ENCODE results near the gene THAP7.
"Not testable (repeated sequence)": the region's sequence is repeated elsewhere in the genome, so short reads cannot be mapped to it uniquely, and the experiment has no call there.

The THAP7 gene, protein sequence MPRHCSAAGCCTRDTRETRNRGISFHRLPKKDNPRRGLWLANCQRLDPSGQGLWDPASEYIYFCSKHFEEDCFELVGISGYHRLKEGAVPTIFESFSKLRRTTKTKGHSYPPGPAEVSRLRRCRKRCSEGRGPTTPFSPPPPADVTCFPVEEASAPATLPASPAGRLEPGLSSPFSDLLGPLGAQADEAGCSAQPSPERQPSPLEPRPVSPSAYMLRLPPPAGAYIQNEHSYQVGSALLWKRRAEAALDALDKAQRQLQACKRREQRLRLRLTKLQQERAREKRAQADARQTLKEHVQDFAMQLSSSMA
- 57.6 to 66.5 (median 61.3) reads per million in 4 experiments for total RNA-seq

DNA sequence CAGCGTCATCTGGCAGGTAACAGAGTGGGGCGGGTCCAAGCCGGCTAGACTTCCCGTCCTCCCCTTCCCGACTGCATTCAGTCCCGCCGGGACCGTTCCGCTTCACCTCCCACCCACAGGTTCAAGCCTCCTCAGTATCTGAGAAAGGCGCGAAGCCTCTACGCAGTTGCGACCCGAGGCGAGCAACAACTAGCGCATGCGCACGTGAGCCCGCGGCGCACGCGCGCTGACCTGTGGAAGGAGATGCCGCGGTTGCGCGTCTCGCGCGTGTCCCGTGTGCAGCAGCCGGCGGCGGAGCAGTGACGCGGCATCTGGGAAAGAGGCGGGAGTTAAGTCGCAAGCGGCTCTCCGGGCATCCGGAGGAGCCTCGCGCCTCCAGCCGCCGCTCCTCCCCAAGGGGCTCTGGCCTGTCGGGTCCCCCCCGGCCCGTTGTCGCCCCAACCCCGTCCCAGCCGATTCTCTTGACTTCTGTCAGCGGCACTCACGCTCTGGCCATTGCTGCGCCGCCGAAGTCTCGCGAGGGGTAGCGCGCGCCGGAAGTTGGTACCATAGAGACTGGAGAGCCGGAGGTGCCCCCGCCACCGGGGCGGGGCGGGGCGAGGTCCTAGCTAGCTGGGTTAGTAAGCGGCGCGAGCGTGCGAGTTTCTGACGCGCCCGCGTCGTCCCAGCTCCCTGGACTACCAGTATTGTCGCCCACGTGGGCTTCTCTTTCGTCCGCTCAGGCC lies at the start of gene THAP7:
TSS of gene THAP7 (minus strand) at position 518 of the 725 bp plus-strand sequence. CDS start at position 311, 207 bp downstream.
- peak; percentile 91 for DNase-seq

DNA sequence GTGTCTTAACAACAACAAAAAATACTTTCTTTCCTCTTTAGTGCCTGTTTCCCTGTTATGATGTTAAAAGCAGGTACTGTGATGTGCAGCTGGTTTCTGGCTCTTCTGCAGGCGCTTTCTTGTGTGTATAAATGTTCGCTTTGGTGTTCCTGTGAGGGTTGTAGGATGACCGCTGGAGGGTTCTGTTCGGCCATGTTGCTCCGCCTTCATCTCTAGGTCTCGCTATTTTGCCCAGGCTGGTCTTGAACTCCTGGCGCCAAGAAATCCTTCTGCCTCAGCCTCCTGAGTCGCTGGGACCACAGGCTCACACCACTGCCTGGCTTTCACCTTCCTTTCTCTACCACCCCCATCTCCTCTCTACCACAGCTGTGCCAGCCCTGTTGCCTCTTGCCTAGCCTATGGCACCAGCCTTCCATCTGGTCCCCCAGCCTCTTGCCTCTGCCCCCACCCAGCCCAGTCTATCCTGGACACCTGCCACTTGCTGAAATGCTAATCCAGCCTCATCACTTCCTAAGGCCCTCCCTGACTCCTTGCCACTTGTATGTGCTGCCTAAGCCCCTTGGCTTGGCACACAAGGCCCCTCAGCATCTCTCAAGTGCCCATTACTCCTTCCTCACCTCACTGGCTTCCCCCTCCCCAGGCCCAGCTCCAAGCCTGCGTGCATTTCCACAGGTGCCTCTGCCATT lies 49.4 kb upstream of the THAP7 start:
- no peak for DNase-seq

DNA sequence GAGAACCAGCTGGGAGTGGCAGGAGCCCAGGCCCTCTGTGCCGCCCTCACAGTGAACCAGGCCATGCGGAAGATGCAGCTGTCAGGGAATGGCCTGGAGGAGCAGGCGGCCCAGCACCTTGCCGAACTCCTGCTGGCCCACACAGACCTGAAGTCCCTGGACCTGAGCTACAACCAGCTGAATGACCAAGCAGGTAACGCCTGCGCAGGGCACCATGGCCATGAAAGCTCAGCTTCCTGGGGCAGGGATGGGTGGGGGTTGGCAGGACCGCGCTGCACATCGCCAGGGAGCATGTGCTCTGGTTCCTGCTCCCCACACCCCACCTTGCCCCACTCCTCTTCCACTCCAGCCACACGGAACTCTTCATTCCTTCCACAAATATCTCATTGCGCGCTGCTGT lies 47.0 kb upstream of the THAP7 start:
- not testable (repeated sequence) for DNase-seq

DNA sequence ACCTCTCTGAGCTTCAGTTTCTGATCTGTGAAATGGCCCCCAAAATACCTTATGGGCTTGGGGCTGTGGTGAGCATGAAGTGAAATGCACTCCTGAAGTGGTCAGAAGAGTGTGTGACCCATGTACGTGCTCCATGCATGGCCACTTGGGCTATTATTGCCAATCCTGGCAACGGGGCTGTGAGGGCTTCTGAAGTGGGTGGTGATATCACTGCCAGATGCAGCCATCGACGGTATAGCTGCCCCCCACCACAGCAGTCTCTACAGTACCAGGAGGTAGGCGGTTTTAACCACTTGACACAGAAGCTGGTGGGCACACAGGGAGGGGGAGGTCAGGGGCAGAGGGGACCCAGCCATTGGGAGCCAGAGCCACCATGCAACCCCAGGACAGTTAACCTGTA lies 46.5 kb upstream of the THAP7 start:
- DNase-seq = not testable (repeated sequence)

DNA sequence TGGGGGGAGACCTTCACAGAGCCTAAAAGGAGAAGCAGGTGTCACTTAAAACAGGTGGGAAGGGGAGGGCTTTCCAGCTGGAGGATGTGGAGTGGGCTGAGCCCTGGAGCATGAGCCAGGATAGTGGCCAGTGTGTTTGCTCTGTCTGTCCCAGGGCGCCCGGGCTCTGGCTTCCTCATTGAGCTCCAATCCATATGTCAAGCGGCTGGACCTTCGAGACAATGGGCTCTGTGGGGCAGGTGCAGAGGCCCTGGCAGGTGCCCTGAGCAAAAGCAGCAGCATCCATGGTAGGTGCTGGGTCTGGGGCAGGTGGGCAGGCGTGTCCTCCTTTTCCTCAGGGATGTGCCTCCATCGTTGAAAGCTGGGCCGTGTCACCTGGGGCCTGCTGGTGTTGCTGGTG lies 45.8 kb upstream of the THAP7 start:
- DNase-seq = no peak

DNA sequence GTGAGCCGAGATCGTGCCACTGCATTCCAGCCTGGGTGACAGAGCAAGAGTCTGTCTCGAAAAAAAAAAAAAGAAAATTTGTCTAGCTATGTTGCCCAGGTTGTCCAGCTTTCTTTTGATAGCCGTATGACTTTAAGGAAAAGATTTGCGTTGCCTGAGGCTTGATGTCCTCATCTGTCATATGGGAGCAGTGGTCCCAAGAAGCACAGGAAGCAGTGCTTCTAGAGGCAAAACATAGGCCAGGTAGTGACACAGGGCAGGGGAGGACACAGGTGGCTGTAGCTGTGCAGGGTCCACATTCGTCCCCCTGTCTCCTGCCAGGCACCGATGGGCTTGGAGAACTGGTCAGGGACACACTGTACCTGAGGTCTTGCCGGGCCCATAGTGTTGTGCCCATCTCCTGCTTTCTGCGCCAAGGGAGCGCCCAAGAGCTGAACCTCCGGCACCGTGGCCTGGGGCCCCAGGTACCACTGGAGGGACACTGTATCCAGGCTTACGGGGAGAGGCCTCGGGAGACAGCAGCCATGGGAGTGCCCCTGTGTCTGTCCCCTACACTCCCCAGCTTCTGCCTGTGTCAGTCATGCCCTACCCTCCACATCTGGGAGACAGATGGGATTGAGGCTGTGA lies 45.2 kb upstream of the THAP7 start:
- DNase-seq = no peak

DNA sequence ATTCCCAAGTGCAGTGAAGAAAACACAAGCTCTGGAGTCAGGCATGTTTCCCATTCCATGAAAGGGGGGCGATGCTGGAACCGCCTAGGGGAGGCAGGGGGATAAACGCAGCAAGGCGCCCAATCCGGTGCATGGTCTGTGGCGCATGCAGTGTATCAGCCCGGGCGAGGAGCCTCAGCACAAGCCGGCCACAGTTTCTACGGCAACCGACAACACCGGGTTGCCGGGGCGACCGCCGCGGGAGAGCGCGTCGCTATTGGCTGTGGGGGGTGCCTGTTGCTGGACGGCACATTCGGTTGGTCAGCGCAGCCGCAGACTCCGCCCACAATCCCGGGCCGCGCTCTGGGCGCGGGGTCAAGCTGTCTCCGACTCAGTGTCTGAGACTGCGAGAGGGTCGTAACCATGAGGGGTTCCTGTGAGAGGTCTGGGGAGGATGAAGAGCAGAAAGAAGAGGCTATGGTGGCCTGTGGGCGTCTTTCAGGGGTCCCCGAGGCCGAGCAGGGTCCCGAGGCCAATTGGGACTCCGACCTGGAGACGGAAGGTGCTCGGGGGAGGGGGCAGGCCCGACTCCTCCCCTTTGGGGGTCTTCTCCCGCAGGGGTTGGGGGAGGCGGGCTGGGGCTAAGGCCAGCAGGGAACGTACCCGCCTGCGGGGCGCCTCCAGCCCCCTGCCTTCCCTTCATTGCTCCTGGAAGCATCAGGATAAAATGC lies 43.8 kb upstream of the THAP7 start, which contains the start of gene LRRC74B:
TSS of gene LRRC74B (plus strand) at position 362 of the 710 bp plus-strand sequence. CDS start at position 403, 41 bp downstream.
- DNase-seq = no peak

DNA sequence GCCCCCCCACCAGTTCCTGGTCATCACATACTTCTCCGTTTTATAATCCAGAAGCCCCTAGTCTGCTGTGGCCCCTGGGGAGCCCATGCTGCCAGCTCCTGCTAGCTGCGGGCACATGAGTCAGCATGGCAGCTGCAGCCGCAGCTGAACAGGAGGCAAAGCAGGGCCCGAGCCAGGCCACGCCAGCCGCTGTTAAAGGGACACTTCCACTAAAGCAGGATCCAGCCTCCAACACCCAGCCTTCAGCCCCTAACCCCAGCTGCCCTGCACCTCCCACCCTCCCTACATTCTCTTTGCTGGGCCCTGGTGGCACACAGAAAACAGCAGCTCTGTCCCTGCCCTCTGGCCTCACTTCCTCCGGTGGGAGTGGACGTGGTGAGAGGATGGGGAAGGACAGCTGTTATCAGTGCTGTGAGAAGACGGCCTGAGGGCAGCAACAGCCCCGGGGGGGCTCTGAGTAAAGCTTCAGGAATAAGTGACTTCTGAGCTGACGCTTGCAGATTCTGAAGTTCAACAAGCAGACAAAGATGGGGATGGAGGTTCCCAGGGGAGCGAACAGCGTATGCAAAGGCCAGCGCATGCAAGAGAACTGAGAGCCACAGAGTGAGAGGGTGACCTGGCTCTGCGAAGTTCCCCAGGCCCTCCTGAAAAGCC lies 43.1 kb upstream of the THAP7 start:
- DNase-seq = no peak

DNA sequence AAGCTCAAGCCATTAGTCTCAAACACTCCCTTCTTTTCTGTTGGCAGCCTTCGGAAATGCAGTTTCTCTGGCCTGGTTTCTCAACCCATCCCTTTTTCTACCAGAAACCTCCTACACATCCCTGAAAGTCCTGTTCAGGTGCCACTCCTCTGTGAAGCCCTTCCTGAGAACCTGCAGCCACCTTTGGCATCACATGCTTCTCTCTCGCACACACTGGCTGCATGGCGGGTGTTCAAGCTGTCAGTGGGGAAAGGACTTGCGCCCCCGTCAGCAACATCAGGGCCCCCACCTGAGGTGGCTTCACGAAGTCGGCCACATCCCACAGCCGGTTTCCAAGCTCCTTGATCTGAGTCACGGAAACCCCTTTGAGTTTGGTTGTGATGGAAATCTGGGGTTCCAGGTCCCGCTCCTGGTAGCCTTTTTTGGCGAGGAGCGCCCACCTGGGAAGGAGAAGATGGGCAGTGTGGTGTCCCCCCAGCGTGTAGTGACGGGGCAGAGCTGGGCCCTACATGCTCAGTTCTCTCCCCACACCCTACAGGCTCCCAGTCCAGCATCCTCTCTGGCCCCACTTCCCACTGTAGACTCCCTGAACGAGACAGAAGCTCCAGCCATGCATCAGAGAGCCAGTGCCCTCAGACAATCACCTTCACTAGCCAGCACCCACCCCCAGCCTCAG lies 42.1 kb upstream of the THAP7 start:
- no peak for DNase-seq

DNA sequence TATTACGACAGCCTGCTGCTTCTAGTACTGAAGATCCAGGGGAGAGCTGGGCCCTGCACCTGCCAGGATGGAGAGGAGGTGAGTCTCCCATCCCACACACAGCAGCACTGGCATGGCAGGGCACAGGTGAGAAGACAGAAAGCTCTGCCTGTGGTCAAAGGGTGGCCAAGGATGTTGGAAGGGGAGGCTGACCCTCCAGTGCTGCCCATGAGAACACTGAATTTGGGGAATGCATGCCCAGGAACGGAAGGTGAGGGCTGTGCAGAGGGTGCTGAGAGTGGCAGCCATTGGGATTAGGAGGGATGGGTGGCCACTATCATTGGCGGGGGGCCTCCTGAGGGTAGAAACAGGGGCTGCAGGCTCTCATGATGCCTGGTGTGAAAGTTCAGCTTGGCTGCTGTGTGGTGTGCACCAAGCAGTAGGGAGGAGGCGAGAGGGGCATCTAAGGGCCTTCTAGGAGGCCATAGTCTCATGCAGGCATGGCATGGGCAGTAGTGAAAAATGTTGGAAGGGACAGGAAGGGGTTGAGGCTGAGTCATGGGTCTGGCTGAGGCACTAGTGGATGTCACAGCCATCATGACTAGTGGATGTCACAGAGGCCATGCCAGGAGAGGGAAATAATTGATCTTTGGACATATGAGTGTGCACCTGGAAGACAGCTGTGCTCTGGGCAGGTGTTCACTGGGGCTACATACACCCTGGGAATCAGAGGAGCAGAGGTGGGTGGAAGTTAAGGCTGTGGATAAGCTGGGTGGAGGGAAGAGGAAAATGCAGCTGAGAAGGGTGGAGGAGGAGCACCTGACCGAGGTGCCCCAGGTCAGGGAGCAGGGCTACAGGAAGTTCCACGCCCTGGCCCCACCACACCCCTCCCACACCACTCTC lies 41.3 kb upstream of the THAP7 start:
- DNase-seq = no peak

DNA sequence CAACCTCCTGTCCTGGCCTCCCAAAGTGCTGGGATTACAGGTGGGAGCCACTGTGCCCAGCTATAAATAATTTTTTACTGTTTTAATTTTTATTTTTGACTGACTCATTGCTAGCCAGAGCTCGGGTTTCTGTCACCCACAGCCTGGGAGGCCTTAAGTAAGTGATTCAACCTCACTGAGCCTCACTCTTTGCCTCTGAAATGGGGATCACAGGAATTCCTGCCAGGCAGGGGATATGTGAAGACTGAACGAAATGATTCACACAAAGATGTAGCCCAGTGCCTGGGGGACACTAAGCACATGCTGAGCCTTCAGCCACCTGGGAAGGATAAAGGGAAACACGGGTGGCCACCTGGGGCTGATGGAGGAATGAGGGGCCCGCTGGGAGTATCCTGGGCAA lies 40.0 kb upstream of the THAP7 start:
- DNase-seq = no peak

DNA sequence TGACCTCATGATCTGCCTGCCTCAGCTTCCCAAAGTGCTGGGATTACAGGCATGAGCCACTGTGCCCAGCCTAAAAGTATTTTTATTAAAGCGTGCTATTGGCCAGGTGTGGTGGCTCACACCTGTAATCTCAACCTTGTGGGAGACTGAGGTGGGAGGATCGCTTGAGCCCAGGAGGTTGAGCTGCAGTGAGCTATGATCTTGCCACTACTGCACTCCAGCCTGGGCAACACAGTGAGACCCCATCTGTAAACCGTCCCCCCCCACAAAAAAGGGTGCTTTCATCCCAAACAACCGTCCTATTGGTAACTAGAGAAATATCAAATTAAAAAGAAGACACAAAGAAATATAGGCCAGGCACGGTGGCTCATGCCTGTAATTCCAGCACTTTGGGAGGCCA lies 37.2 kb upstream of the THAP7 start:
- not testable (repeated sequence) for DNase-seq

DNA sequence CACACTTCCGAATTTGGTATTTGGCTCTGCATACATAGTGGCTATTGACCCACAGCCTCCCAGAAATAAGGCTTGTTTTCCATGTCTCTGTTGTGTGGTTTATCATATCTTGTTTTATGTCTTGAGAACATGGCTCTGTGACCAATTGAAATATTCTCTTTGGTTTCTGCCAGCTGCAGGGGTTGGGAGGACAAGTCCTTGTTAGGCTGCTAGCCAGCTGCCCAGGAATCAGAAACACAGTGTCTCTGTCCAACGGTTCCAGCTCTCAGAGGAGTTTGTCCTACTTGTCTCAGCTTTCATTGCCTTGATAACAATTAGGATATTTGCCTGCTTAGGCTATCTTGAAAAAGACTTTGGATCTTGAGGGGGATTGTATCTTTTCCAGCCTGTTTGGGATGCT lies 36.5 kb upstream of the THAP7 start:
- DNase-seq = no peak

DNA sequence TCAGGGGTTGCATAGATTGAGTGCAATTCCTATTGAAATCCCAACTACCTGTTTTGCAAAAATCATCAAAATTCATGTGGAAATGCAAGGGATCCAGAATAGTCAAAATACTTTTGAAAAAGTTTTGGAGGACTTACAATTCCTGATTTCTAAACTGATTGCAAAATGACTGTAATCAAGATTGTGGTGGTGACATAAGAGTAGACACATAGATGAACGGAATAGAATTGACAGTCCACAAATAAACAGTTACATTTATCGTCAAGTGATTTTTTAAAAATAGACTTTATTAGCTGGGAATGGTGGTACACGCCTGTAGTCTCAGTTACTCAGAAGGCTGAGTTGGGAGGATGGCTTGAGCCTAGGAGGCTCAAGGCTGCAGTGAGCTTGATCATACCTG lies 33.1 kb upstream of the THAP7 start:
- no peak for DNase-seq

DNA sequence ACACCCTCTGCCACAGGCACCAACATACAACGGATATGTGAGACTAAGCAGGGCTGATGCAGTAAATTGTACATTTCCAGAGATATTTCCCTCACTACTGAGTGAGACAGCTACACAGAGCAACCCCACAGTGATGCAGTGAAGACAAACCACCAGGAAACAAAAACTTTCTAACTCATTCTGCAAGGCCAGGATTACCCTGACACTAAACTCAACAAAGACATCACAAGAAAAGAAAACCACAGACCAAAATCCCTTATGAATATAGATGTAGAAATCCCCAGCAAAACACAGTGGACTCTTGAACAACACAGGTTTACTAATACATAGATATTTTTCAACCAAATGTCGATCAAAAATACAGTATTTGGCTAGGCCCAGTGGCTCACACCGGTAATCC lies 32.0 kb upstream of the THAP7 start:
- DNase-seq = no peak

DNA sequence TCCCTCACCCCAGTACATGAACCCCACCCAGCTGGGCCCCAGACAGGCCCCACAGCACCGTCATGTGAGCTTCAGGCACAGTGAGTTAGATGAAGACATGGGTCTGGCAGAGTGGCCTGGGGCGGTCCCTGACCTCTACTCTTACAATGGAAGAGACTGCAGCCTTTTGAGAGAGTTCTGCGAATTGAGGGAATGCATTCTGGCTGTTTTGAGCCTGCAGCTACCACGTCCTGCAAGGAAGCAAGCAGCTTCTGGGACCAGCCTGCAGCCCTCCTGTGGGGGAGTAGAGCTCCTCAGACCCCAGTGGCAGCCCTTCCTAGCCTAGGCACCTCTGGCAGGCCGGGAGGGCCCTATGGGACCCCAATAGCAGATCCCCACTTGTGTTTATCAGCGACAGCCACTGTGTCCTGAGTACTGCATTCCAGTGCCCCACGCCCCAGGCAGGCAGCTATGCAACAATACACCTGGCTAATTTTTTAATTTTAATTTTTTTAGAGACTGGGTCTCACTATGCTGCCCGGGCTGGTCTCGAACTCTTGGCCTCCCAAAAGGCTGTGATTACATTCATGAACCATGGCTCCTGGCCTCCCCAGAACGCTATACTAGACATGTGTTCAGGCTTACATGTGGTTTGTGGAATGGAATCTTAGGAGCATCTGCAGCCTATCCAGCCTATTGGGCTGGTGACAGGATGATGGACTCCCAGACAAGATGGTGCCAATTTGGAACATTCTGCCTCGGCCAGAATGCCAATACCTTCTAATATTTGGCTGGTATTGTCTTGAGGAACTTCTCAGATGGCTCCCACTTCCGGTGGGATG lies 31.2 kb upstream of the THAP7 start:
- no peak for DNase-seq

DNA sequence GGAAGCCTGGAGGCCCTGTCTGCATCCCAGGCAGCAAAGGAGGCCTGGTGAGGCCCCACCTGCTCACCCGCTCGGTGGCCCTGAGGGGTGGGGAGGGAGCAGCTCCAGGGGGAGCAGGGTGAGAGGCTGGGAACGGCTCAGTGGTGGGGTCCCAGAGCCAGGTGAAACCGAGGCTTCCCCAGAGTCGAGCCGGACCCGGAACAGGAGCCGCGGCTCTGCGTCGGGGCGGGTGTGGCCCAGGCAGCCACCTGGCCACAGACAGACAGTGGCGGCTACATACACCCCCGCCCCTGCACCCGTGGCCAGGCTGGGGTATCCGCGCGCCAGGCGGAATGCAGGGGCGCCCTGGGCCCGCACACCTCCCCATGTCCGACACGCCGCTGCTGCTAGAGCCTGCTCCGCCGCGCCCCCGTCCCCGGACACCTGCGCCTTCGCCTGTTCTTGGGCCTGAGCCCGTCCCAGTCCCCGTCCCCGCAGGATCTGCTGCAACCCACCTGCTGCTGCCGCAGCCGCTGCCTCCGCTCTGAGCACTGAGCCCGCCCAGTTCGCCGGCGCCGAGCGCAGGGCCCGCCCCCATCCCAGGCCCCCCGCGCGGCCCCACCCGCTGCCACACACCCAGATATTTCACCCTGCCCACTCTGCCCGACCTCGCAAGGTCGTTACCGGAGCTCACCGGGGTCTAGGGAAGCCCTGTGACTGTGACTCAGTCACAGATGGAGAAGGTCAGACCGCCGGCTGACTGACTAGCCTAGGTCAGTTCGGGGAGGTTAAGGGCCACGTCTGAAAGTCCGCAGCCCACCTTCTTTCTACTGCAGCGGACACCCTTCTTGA lies 30.3 kb upstream of the THAP7 start, which contains the start of gene SLC7A4:
TSS of gene SLC7A4 (minus strand) at position 525 of the 831 bp plus-strand sequence. CDS start 749 bp downstream, outside the sequence.
- DNase-seq = no peak

DNA sequence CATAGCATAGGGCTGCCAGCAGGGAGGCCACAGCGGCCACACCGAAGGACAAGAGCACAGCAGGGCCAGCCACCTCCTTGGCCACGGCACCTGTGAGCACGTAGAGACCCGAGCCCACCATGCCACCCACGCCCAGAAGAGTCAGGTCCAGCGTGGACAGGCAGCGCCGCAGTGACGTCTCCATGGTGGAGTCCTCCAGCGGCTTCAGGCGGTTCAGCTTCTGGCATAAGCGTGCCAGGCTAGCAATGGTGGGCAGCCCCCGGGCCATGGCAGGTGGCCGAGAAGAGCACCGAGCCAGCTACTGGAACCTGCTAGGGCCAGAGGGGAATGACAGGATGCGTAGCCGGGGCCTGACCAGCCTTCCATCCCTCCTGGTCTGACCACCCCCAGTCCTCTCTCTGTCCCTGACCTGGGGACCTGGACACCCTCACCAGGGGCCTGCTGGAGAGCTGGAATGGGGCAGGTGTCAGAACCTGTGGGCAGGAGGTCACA lies 29.7 kb upstream of the THAP7 start:
- no peak for DNase-seq
